Esophagus (tissue), 2 donors: ENCODE data around the gene GLIS1. TPM values are rescaled to one million over a fixed set of nuclear protein-coding genes. Genes with fewer than 3 reads are reported as not detected.

ENCODE experiments used
- H3K27ac ChIP-seq, 2 donors: one replicate each; pipeline ENCODE4 v1.5.1; 2013; ENCODE audit warnings: low read depth in 2 of 2, mild to moderate bottlenecking in 2 of 2, inconsistent platforms in 1 of 2, low read length in 1 of 2, moderate library complexity in 1 of 2
- H3K27me3 ChIP-seq, 2 donors: one replicate each; pipeline ENCODE4 v1.6.1; 2013; ENCODE audit warnings: low read length in 2 of 2, control low read depth in 1 of 2, mild to moderate bottlenecking in 1 of 2; ENCODE audit not compliant: insufficient read depth in 2 of 2, control insufficient read depth in 1 of 2
- H3K36me3 ChIP-seq, 2 donors: one replicate each; pipeline ENCODE4 v1.6.1; 2013; ENCODE audit warnings: low read length in 1 of 2; ENCODE audit not compliant: control insufficient read depth in 2 of 2, insufficient read depth in 2 of 2
- H3K4me1 ChIP-seq, 2 donors: one replicate each; pipeline ENCODE4 v1.6.1; 2013; ENCODE audit warnings: low read length in 1 of 2; ENCODE audit not compliant: control insufficient read depth in 2 of 2, insufficient read depth in 2 of 2
- H3K4me3 ChIP-seq, 2 donors: one replicate each; pipeline ENCODE4 v1.5.1; 2013; ENCODE audit warnings: low read length in 2 of 2, mild to moderate bottlenecking in 2 of 2, low read depth in 1 of 2, moderate library complexity in 1 of 2
- H3K9me3 ChIP-seq, 2 donors: one replicate each; pipeline ENCODE4 v1.6.1; 2013; ENCODE audit warnings: mild to moderate bottlenecking in 2 of 2, low read depth in 1 of 2, low read length in 1 of 2, moderate library complexity in 1 of 2; ENCODE audit not compliant: control insufficient read depth in 2 of 2, insufficient read depth in 1 of 2
- WGBS, 2 donors: extraction: QIAGEN DNeasy Blood & Tissue Kit; methylation state at CpG; one replicate each; pipeline ENCODE4 v1.1.7; 2013; 5-methylcytosine and 5-hydroxymethylcytosine counted together
- polyA plus RNA-seq, 2 donors: library from polyadenylated mRNA; stranded (reverse); fragments of 200-250 nt; gene quantifications; one replicate each; pipeline ENCODE4 v1.2.3, GENCODE V29; 2013
- donor health status: healthy with polysubstance abuse.
- donor health status: Bipolar disorder and iron deficiency.

Gene GLIS1
- polyA plus RNA-seq, 2 donors: 0.18 TPM

DNA sequence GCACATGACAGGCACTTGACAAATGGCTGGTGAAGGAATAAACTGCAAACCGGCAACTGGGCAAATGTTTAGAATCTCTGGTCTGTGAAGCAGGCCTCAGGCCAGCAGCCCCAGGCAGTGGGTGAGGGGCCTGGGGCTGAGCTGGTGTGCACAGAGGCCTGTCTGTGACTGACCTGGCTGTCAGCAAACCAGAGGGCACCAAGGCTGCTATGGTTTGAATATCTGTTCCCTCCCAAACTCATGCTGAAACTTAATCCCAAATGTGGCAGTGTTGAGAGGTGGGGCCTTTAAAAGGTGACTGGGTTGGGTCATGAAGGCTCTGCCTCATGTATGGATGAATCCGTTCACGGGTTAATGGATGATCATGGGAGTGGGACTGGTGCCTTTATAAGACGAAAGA, 140.0 kb downstream of the GLIS1 start:
- WGBS, 2 donors: 81 to 86% methylated on average over 4 of the region's 4 CpGs

DNA sequence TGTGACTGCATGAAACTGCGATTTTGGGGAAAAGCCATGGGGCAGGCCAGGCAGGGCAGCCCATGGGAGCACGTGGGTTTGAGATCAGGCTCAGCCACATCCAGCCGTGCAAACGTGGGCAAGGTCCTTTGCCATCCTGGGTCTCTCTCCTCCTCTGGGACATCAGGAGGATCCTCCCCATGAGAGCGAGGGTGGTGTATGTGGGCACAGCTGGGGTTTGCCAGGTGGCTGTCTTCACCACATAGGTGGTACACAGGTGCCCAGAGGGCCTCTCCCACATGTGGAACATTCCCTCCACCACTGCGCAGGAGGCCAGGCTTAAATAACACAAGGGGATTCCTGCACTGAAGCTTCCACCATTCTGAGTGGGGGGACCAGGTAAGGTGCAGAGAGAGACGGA, 143.1 kb downstream of the GLIS1 start:
- Histone ChIP-seq H3K4me1 (no peaks in the 10 kb centered on the region), H3K36me3 (no peaks in the 10 kb centered on the region), H3K9me3 (no peaks in the 10 kb centered on the region), H3K27me3 (no peaks in the 10 kb centered on the region), H3K27ac (no peak overlapping the region), H3K4me3 (no peak overlapping the region)
- WGBS, 2 donors: 87 to 91% methylated on average over 7 of the region's 7 CpGs

More for the DNA sequence above, 140.0 kb downstream of the GLIS1 start:
- no peaks in the 10 kb centered on the region for H3K27me3 ChIP-seq
- no peaks in the 10 kb centered on the region for H3K9me3 ChIP-seq
- no peaks in the 10 kb centered on the region for H3K36me3 ChIP-seq
- H3K4me1 ChIP-seq: no peaks in the 10 kb centered on the region
- H3K27ac ChIP-seq: no peak overlapping the region
- no peak overlapping the region for H3K4me3 ChIP-seq

DNA sequence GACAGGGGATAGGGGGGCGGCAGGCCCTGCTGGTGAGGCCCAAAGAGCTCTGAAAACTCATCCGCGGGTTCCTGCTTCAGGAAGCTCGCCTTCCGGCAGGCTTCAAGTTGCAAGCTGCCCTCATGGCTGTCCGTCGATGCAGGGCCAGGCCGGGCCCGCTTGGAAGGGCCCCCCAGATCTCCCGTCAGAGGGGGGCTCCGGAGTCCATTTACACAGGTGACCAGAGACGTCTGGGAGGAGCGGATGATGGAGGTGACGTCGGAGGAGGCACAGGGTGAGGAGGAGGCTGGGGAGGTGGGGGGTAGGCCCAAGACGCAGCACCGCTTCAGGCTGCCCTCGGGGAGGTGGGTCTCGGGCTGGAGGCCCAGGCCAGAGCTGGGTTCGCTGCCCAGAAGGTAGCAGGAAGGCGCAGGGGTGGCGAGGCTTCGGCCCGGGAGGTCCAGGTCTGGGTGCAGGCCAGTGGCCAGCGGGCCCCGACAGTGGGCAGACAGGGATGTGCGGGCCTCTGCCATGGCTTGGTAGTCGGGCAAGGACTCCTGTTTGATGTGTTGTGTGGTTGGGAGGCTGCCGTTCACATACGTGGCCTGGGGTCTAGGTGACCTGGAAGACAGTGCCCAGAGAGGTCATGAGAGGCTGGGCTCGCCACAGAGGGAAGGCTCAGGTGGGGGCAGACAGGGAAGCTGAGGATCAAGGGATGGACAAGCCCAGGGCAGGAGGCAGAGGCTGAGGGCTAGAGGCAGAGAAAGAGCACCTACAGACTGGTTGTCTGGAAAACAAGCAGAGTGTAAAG, 144.4 kb downstream of the GLIS1 start:
- Histone ChIP-seq H3K36me3 (no peaks in the 10 kb centered on the region), H3K4me1 (no peaks in the 10 kb centered on the region), H3K27ac (no peak overlapping the region), H3K4me3 (no peak overlapping the region), H3K9me3 (no peaks in the 10 kb centered on the region), H3K27me3 (no peaks in the 10 kb centered on the region)
- WGBS, 2 donors: 88 to 92% methylated on average over 31 of the region's 31 CpGs

DNA sequence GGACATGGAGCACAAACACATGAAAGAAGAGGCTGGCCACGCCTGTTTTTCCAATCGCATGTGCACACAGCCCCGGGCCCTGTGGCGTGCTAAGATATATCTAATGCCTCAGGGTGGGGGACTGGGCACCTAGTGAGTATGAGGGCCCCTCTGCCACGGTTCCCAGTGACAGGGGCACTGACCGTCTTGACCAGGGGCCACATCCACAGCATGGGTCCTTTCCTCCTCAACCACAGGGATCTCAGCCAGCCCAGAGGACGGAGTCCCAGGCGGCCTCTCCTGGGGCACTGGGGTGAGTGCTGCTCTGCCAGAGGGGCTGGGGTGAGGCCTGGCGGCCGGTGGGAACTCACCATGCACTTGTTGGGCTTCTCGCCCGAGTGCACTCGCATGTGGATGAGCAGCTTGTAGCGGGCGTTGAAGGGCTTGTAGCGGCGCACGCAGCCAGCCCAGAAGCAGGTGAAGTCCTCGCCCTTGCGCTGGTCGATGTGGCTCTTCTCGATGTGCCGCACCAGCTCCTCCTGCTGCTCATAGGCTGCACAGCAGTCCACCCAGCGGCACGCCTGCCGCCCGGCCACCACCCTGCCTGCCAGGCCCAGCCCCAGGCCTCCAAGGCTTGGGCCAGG, 145.1 kb downstream of the GLIS1 start:
- 72 to 75% methylated on average over 27 of the region's 27 CpGs for whole genome bisulfite sequencing, 2 donors

DNA sequence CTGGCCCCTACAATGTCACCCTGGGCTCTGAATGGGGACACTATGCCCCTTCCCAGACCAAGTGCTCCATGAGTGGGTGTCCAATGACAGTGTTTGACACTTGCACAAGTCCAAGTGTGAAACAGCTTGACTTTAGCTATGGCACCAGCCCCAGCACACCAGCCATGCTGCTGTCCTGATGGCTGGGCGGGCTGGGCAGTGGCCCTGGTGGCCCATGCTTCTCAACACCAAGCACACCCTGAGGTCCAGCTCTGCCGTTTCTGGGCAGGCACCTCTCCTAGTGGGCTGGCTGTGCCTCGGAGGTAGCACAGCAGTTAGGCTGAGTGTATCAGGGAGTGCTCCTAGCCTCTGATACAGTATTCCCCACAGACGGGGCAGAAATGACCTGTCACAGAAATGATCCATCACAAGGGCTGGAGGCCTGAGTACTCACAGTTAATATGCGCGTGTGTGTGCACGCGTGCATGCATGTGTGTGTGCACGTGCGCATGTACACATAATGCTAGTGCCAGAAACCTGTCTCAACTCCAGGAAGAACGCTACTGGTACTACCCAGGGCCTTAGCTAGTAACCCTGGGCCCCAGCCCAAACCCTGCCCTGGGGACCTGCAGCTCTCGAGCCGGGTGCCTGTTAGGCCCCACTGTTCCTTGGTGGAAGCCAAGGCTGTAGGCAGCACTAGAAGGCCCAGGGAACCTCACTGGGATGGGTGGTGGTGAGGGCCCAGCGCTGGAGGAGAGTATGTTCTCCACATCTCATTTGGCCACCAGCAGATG, 145.8 kb downstream of the GLIS1 start:
- Histone ChIP-seq H3K9me3 (no peaks in the 10 kb centered on the region), H3K4me1 (no peaks in the 10 kb centered on the region), H3K36me3 (no peaks in the 10 kb centered on the region), H3K27ac (no peak overlapping the region), H3K27me3 (no peaks in the 10 kb centered on the region), H3K4me3 (no peak overlapping the region)
- WGBS, 2 donors: 88 to 90% methylated on average over 14 of the region's 14 CpGs

More for the DNA sequence above, 145.1 kb downstream of the GLIS1 start:
- Histone ChIP-seq H3K4me3 (no peak overlapping the region), H3K9me3 (no peaks in the 10 kb centered on the region), H3K36me3 (no peaks in the 10 kb centered on the region), H3K4me1 (no peaks in the 10 kb centered on the region), H3K27ac (no peak overlapping the region), H3K27me3 (no peaks in the 10 kb centered on the region)

DNA sequence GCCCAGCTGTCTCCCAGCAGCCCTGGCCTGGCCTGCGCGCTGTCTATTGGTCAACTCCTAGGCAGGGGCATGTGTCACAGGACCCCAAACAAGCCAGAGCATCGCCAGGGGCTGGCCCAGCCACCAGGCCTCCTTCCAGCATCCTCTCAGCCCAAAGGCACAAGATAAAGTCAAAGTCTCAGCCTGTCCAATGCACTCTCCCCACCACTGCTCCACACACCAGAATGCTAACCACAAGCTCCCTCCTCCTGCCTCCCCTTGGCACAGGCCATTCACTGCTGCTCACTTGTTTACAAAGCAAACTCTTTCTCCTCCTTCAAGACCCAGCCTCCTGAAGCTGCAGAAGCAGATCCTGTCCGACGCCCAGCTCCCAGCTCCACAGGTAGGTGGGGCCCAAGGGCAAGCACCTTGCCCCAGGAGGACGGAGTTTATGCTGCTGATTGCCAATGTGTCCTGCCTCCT, 146.4 kb downstream of the GLIS1 start:
- no peaks in the 10 kb centered on the region for H3K36me3 ChIP-seq
- 41 to 53% methylated on average over 6 of the region's 6 CpGs for WGBS, 2 donors
- no peak overlapping the region for H3K4me3 ChIP-seq
- H3K27me3 ChIP-seq: no peaks in the 10 kb centered on the region
- H3K9me3 ChIP-seq: no peaks in the 10 kb centered on the region
- H3K27ac ChIP-seq: no peak overlapping the region
- no peaks in the 10 kb centered on the region for H3K4me1 ChIP-seq

DNA sequence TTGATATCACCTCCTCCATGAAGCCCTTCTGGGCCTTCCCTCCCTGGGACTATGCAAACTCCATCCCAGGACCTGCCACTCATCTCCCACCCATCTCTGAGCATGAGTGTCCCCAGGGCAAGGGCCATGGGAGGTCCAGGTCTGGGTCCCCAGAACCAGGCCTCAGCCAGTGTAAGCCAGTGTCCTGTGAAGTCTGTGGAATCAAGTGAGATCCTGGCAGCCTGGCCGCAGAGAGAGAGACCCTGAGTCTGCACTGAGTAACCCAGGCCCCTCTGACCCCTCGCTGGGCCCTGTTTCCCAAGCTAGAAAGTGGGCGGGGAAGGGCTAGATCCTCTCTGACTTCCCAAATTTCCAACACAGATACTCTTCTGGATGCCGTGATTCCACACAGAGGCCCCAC, 147.0 kb downstream of the GLIS1 start:
- no peaks in the 10 kb centered on the region for H3K9me3 ChIP-seq
- no peaks in the 10 kb centered on the region for H3K27me3 ChIP-seq
- peak overlapping the region in 1 of 2 donors; percentile 41 for H3K27ac ChIP-seq
- no peak overlapping the region for H3K4me3 ChIP-seq
- H3K4me1 ChIP-seq: no peaks in the 10 kb centered on the region
- H3K36me3 ChIP-seq: no peaks in the 10 kb centered on the region
- 92 to 93% methylated on average over 4 of the region's 4 CpGs for WGBS, 2 donors

DNA sequence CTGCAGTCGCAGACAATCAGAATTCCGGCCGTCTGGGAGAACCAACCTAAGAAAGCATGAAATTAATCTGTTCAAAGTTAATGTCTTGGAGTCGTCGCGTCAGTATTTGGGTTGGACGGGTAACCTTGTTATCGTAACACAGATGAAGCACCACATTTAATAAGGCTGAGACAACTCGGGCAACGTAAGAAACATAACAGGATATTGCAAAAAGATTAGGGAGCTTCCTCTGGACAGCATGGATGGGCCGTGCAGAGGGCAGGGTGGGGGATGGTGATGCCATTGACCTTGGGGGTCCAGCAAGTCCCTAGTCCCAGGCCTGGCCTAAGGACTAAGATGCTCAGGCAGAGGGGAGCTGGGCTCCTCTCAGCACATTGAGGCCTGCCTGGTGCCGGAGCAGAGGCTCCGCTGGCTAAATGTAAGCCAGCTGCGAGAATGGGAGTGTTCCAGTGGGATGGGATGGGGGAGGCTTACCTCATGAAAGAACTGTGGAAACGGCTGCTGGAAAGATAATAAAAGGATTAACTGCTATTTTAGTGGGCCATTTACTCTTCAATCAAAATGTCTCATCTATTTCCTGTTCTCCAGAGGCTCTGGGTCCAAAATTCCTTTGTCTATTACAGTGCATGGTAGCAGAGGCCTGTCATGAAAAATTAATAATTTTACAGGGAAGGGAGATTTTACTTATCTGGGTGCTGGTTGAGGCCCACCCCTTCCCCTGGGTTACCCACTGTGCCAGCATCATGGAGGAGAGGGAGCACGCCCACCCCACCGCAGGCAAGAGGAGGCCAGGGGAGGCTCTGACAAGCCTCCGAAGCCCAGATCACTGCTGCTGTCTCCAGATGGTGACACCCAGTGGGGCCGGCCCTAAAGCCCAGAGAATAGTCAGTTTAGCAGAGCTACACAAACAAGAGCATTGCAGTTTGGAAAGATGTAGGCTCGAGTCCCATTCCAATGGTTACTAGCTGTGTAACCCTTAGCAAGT, 148.1 kb downstream of the GLIS1 start:
- no peak overlapping the region for H3K27ac ChIP-seq
- no peaks in the 10 kb centered on the region for H3K9me3 ChIP-seq
- H3K4me3 ChIP-seq: no peak overlapping the region
- H3K27me3 ChIP-seq: no peaks in the 10 kb centered on the region
- no peaks in the 10 kb centered on the region for H3K4me1 ChIP-seq
- 75 to 76% methylated on average over 20 of the region's 20 CpGs for WGBS, 2 donors
- no peaks in the 10 kb centered on the region for H3K36me3 ChIP-seq

DNA sequence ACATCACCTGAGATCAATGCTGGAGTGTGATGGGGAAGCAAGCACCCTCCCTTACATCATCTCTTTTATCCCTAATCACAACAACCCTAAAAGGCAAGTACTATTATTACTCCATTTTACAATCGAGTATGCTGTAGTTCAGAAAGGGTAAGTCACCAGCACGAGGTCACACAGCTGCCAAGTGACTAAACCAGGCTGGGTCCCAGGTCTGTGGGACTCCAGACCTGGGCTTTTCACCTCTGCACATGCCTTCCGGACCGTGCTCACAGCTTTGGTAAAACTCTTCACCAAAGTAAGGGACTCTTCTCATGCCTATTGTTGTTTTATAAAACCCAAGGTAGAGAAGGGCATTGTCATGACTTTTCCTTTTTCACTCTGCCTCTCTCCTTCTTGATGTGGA, 148.9 kb downstream of the GLIS1 start:
- Histone ChIP-seq H3K4me1 (no peaks in the 10 kb centered on the region), H3K27ac (no peak overlapping the region), H3K36me3 (no peaks in the 10 kb centered on the region), H3K27me3 (no peaks in the 10 kb centered on the region), H3K9me3 (no peaks in the 10 kb centered on the region), H3K4me3 (no peak overlapping the region)
- 78 to 83% methylated on average over 4 of the region's 4 CpGs for WGBS, 2 donors
